OCI-LY1 (cell line): ENCODE measurements around the gene AJM1.
"Not testable (repeated sequence)": the region's sequence is repeated elsewhere in the genome, so short reads cannot be mapped to it uniquely, and the experiment has no call there.

ENCODE experiments used
- H2AFZ ChIP-seq: fragments of 200-600 bp; sonication (generic), shearing (Covaris generic); 2 replicates; pipeline ENCODE4 v1.6.0; 2014; ENCODE audit warnings: antibody characterized with exemption, mild to moderate bottlenecking, low read length
- H3F3A ChIP-seq: fragments of 200-600 bp; sonication (generic), shearing (Covaris generic); 2 replicates; pipeline ENCODE4 v1.6.0; 2014; ENCODE audit warnings: mild to moderate bottlenecking, antibody characterized with exemption, low read length, moderate library complexity; ENCODE audit not compliant: insufficient read depth
- H3K27ac ChIP-seq: fragments of 200-600 bp; sonication (generic); 2 replicates; pipeline ENCODE4 v1.5.1; 2014; ENCODE audit warnings: low read length, mixed run types, mild to moderate bottlenecking, low read depth; ENCODE audit not compliant: poor library complexity, severe bottlenecking
- H3K27me3 ChIP-seq: fragments of 200-600 bp; sonication (generic); 2 replicates; pipeline ENCODE4 v1.6.0; 2014; ENCODE audit warnings: antibody characterized with exemption, mild to moderate bottlenecking, low read length, moderate library complexity; ENCODE audit not compliant: insufficient read depth
- H3K36me3 ChIP-seq: fragments of 200-600 bp; sonication (generic); 2 replicates; pipeline ENCODE4 v1.6.1; 2014; ENCODE audit warnings: mild to moderate bottlenecking, antibody characterized with exemption, low read length, moderate library complexity, mixed read lengths; ENCODE audit not compliant: insufficient read depth
- H3K4me1 ChIP-seq: fragments of 200-600 bp; sonication (generic); 2 replicates; pipeline ENCODE4 v1.5.1; 2014; ENCODE audit warnings: mild to moderate bottlenecking, low read length, moderate library complexity; ENCODE audit not compliant: insufficient read depth, severe bottlenecking
- H3K4me2 ChIP-seq: fragments of 200-600 bp; sonication (generic), shearing (Covaris generic); 2 replicates; pipeline ENCODE4 v1.6.1; 2014; ENCODE audit warnings: low read length
- H3K4me3 ChIP-seq: fragments of 200-600 bp; sonication (generic); 2 replicates; pipeline ENCODE4 v1.5.1; 2014; ENCODE audit warnings: low read length, low read depth, mild to moderate bottlenecking, mixed read lengths; ENCODE audit not compliant: poor library complexity, severe bottlenecking
- H3K79me2 ChIP-seq: fragments of 200-600 bp; shearing (Covaris generic); 2 replicates; pipeline ENCODE4 v1.6.1; 2016; ENCODE audit warnings: mixed run types, low read length, mixed read lengths; ENCODE audit not compliant: insufficient read depth
- H3K9ac ChIP-seq: fragments of 200-600 bp; sonication (generic), shearing (Covaris generic); 2 replicates; pipeline ENCODE4 v1.6.1; 2014; ENCODE audit warnings: mild to moderate bottlenecking, low read length, mixed read lengths
- H3K9me2 ChIP-seq: fragments of 200-600 bp; sonication (generic), shearing (Covaris generic); 2 replicates; pipeline ENCODE4 v1.6.1; 2014; ENCODE audit warnings: low read depth, mild to moderate bottlenecking, low read length, mixed read lengths
- H3K9me3 ChIP-seq: fragments of 200-600 bp; shearing (Covaris generic); 2 replicates; pipeline ENCODE4 v1.6.1; 2014; ENCODE audit warnings: low read length, mixed read lengths
- H4K20me1 ChIP-seq: fragments of 200-600 bp; sonication (generic), shearing (Covaris generic); 2 replicates; pipeline ENCODE4 v1.6.0; 2016; ENCODE audit warnings: mild to moderate bottlenecking, low read length; ENCODE audit not compliant: insufficient read depth
- CTCF ChIP-seq: fragments of 200-600 bp; sonication (generic), shearing (Covaris generic); IDR thresholded peaks from 2 replicates; pipeline ENCODE4 v1.5.1; 2017; ENCODE audit warnings: mild to moderate bottlenecking, antibody characterized with exemption, low read length, moderate library complexity, mixed read lengths
- EZH2 ChIP-seq: fragments of 200-600 bp; sonication (generic), shearing (Covaris generic); IDR thresholded peaks from 2 replicates; pipeline ENCODE4 v1.8.0; 2017; ENCODE audit warnings: borderline replicate concordance, mixed run types, mild to moderate bottlenecking, antibody characterized with exemption, low read length, moderate library complexity, mixed read lengths

AJM1 gene

GRCh38 chr9:136840877-136841645 is 1.2 kb upstream of the AJM1 start:
- Histone ChIP-seq H3K27ac (peak overlapping the region; percentile 62), H3K27me3 (no peaks in the 10 kb centered on the region), H3K36me3 (peaks cover 35% of the 10 kb centered on the region), H4K20me1 (no peaks in the 10 kb centered on the region), H3K4me3 (no peak overlapping the region), H3K4me1 (peaks cover 28% of the 10 kb centered on the region), H3F3A (no peaks in the 10 kb centered on the region), H3K9me2 (no peaks in the 10 kb centered on the region), H3K9ac (no peak overlapping the region), H2AFZ (no peak overlapping the region), H3K4me2 (no peak overlapping the region), H3K9me3 (no peaks in the 10 kb centered on the region), H3K79me2 (no peaks in the 10 kb centered on the region)
- TF ChIP-seq EZH2 (no peak), CTCF (no peak)

GRCh38 chr9:136841646-136842379 is 465 bp upstream of the AJM1 start:
- Histone ChIP-seq H3K27ac (peak overlapping the region; percentile 62), H3K36me3 (peaks cover 35% of the 10 kb centered on the region), H3K4me1 (peaks cover 28% of the 10 kb centered on the region), H3K4me3 (peak overlapping the region; percentile 59), H3K4me2 (peak overlapping the region; percentile 78; the same call in 1 of the 2 replicates)
- not testable (repeated sequence) for H3K79me2 ChIP-seq, H3K9me2 ChIP-seq, H3K27me3 ChIP-seq, H3F3A ChIP-seq, H3K9ac ChIP-seq, H4K20me1 ChIP-seq, H2AFZ ChIP-seq, H3K9me3 ChIP-seq

GRCh38 chr9:136843159-136843800 is 1.0 kb downstream of the AJM1 start:
- Histone ChIP-seq H3K4me2 (peak overlapping the region; percentile 58), H3K27ac (peak overlapping the region; percentile 63), H3K9ac (peak overlapping the region; percentile 1; the same call in 1 of the 2 replicates), H3K36me3 (peaks cover 27% of the 10 kb centered on the region), H3K4me1 (peaks cover 28% of the 10 kb centered on the region)
- not testable (repeated sequence) for H4K20me1 ChIP-seq, H2AFZ ChIP-seq, H3F3A ChIP-seq, H3K79me2 ChIP-seq, H3K4me3 ChIP-seq, H3K27me3 ChIP-seq, H3K9me3 ChIP-seq, H3K9me2 ChIP-seq
